NCI-H2227 (cell line): ENCODE results near the gene MAP4K2.
A peak's percentile ranks its signal among the peaks of the same experiment; 100 is the strongest.

Experiments used
- DNase-seq: peaks from one replicate; lab custom pipeline; 2025; ENCODE audit not compliant: unreplicated experiment; lab: John Stamatoyannopoulos, UW

The MAP4K2 gene

DNA sequence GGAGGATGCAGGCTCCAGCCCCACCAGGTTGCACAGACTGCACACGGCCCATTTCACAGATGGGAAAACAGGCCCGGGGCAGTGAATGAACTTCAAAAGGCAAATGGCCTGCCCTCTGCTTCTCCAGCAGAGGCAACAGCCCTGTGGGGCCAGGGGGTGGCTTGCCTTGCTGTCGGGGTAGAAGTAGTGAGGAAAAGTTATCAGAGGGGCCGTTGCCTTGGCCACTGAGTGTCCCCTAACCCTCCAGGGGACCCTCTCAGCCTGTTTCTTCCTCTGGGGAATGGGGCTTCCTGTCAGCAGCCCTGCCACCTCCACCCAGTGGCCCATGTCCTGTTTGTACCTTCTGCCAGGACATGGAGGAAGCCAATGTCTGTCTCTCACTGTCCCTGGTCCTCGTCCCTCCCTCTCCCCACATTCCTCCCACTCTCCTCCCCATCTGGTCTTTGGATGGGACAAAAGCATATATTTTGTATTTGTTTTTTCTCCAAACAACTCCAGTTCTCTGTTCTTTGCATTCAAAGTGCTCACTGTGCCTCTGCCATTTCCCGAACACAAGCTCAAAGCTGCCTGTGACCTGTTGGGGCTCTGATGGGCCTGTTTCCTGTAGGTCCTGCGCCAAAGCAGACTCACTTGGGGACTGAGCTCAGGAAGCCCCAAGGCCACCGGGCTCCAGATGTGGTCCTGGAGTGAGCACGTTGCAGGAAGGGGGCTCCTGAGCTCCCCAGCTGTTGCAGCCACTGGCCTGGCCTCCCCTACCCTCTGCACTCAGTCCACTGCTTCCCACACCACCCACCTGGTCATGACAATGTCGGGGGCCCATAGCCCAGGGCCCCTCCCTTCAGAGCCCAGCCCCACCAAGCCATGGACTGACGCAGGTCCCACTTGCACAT, 9.5 kb downstream of the MAP4K2 start:
- DNase-seq, result no peak

- no peak for DNase-seq
Measured at GRCh38 chr11:64792482-64792881, 10.5 kb downstream of the MAP4K2 start.

GRCh38 chr11:64791781-64792291, 11.2 kb downstream of the MAP4K2 start:
- DNase-seq, result no peak

DNA sequence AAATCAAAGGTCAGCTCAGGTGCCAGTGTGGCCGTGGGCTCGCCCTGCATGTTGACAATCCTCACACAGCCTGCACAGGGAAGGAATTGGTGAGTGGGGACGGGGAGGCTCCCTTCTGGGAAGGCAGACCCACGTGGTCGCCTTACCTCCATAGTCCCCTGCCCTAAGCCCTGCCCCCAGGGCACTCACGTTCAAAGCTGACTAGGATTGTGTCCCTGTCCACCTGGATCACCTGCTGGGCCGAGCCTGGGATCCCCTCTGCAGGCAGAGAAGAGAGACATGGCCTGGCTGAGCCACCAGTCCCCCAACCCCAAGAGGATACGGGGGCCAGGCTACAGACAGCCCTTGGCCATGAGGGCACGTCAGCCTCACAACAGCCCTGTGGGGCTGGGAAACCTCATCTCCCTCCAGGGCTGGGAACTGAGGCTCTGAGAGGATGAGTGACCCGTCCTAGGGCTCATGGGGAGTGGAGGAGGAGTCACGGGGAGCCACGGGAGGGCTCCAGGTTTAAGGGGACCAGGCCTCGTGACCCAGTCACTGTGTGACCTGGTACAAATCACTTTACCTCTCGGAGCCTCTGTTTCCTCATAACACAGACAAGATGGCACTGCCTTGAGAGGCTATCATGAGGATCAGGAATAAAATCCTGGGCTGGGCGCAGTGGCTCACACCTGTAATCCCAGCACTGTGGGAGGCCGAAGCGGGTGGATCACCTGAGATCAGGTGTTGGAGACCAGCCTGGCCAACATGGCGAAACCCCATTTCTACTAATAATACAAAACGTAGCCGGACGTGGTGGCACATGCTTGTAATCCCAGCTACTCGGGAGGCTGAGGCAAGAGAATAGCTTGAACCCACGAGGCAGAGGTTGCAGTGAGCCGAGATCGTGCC, 12.6 kb downstream of the MAP4K2 start:
- DNase-seq, result no peak

GRCh38 chr11:64789331-64790204, 13.4 kb downstream of the MAP4K2 start:
- DNase-seq, result no peak

GRCh38 chr11:64788321-64789215, 14.4 kb downstream of the MAP4K2 start:
- DNase-seq, result no peak

DNA sequence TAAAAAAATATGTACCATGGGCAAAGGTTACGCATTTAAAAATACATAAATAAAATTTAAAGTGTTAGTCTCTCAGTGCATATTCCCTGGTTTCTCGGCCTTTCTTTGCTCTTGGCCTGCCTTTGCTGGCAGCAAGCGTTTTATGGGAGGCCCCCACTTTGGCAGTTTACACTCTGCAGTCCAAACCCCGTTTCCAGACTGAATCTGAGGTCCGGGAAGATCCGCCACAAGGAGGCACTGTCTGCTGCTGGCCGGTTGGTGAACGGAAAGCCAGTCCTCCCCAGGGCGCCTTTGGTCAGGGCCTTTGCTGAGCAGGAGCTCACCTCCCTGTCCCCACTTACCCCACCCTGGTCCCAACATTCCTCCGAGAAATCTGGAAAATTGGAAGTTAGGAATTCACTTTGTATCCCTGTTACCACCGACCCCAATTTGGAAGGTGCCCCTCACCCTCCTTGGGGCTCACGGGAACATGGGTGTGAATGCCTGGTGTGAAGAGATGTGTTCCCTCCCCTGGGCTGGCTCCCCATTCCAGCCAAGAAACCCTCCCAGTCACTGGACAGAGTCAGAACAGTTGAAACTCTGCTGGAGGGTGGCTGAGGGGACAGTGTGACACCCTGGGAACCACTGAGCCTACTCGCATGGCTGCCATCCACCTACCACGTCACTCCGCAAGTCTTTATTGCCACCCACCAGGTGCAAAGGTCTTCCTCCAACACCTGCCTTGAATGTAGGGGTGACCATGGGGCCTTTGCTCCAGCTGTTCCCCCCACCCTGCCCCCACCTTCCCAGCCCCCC, 15.3 kb downstream of the MAP4K2 start:
- DNase-seq, result peak; percentile 34

- no peak for DNase-seq
Measured at GRCh38 chr11:64786308-64786707, 16.7 kb downstream of the MAP4K2 start.

DNA sequence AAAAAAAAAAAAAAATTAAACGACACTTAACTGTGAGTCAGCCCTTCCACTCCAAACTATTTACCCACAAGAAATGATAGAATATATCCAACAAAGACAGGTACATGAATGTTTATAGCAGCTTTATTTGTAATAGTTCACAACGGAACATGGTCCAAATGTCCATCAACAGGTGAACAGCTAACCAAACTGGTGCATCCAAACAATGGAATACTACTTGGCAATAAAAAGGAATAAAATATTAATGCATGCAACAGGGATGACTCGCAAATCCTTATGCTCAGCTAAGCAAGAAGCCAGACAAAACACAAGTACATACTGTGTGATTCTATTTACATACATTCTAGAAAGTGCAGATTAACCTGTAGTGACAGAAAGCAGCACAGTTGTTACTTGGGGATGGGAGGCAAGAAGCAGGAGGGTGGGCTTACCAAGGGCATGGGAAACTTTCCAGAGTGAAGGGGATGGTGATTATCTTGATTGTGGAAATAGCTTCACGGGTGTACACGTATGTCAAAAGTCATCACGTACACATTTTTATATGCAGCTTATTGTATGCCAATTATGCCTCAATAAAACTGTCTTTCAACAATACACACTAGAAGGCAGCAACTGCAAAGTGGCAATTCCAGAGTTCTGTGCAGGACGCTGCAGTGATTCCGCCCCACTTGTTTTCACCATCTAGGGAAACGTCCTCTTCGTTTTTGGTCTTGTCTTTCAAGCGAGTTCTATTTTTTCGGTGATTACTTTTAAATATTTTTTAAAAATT, 18.0 kb downstream of the MAP4K2 start:
- no peak for DNase-seq

- peak; percentile 100 for DNase-seq
Measured at GRCh38 chr11:64778473-64779298, 24.3 kb downstream of the MAP4K2 start, which contains the start of gene SF1. Gene SF1, minus strand, starts transcription at chr11:64778542. Its CDS starts 150 bp downstream, at chr11:64778392.

DNA sequence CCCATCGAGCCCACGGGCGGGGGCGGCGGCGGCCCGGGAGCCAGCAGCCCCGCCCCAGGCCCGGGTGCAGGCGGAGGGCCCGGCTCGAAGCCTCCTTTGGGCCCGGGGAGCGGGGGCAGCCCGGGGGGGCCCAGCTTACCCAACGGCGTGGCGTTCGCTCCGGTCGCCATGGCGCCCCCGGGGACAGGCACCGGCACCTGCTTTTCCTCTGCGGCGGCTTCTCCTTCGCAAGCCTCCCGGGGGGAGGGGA, 24.9 kb downstream of the MAP4K2 start:
- DNase-seq, result no peak

DNA sequence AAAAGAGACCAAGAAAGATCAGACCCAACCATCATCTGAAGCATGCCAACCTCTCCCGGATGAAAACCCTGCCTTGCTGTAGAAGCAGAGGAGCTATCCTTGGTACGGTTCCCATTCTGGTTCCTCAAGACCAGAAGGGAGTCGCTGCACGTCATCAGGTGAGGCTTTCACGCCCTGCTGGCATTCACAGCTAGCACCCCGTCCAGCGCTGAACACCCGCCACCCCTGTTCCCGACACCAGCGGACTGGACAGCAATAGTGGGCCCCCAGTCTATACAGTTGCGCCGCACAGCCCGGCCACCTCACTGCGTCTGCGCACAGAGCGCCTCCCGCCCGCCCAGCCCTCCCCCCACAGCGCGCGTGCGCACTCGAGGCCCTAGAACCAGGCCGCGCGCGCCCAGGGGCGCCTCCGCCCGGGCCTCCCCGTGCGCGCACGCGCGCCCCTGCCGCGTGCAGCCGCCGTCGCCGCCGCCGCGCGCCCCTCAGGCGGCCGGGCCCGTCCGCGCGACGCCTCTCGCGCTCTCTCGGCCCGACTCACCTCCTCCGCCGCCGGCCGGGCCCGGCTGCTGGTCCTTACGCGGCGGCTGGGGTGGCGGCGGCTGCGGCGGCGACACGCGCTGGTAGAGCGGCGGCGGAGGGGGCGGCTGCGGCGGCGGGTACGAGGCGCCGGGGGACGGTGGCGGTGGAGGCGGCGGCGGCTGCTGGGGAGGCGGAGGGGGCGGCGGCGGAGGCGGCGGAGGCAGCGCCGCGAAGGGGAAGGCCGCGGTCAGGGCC, 25.4 kb downstream of the MAP4K2 start:
- peak; percentile 93 for DNase-seq

DNA sequence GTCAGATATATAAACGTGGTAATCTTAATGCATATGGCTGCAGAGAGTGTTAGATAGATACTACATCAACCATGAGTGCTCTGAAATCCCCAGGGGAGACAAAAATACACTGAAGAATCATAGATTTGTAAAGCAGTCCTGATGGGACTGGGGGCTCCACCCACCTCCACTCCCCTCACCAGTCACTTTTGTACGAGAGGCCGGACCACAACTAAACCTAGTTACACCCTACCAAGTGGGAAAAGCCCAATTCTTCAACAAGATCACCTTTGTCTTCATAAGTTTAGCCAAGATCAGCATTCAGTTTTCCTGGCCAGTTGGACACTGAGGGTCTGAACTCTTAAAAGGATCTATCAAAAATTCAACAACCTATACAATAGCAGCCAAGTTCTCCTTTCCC, 26.1 kb downstream of the MAP4K2 start:
- no peak for DNase-seq

- no peak for DNase-seq
Measured at GRCh38 chr11:64776425-64776824, 26.6 kb downstream of the MAP4K2 start.

DNA sequence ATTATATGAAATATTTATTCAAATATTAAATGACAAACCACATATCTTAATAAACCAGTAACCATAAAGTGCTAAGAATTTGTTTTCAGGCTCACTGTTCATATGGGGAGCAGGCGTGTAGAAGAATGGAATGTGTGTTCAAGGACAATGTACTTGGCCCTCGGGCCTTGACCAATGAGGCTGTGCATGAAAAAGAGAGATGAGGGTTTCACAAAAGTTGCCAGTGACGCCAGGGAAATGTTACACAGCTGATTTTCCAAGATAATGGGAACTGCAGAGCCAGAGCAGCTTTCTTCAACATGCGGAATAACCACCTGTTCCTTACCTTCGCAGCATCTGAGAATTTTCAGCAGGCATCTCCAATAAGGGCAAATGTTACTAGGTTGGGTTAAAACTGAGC, 28.9 kb downstream of the MAP4K2 start:
- DNase-seq, result no peak

DNA sequence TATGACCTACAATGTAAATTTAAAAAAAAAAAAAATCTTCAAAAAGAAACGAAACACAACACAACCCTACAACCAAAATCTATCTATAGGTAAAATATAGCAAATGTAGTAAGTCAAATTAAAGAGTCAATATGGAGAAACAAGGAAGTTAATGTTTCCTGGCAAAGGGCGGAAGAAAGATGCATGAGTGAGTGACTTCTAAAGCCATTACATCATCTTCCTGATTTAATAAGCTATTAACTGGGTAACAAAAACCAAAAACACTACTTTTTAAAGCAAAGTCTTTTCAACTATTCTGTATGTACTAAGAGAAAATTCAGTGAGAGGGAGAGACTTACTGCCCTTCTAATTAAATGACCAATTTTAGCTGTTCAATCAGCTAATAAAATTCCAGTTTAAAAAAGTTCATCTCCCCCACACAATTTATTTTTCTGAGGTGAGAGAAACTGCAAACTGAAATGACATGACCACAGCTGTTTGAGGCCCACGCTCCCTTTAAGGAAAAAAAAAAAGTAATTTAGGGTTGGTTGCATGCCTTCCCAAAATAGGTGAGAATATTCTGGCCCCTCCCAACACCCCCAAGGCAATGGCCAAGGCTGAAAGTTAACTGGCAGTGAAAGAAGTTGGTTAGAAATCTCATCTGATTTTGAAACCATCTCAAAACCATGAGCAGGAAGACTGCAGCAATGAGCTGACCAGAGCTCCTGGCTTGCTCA, 30.6 kb downstream of the MAP4K2 start:
- DNase-seq, result no peak
